ENCODE measurements around the gene SUV39H2.

GRCh38 chr10:14917827-14918226 is 39.2 kb downstream of the SUV39H2 start:
- TF ChIP-seq CTCF (conservative IDR thresholded peaks at IDR 0.05; ENCODE audit: low read depth, low read length) (no peak), EZH2 (IDR thresholded peaks at IDR 0.05; ENCODE audit: low read length, unreplicated experiment) (no peak)

All from PC-3 (cell line).